Vagina (tissue), 2 donors: Measurements from ENCODE around the gene DBF4B.

Source experiments
- CTCF ChIP-seq, 3 experiments: fragments of 450-650 bp in 2 of 3; fragments of 200-600 bp in 1 of 3; sonication (generic) in 1 of 3; IDR thresholded peaks; one replicate each; pipeline ENCODE4 v1.5.1; 2017 to 2019; ENCODE audit warnings: antibody characterized with exemption in 3 of 3, mild to moderate bottlenecking in 2 of 3, moderate library complexity in 2 of 3
- POLR2A ChIP-seq, 2 donors: fragments of 450-650 bp; IDR thresholded peaks; one replicate each; pipeline ENCODE4 v1.6.1; 2017; ENCODE audit warnings: antibody characterized with exemption in 2 of 2, mild to moderate bottlenecking in 2 of 2, moderate library complexity in 2 of 2

- TF ChIP-seq CTCF (IDR thresholded peaks at IDR 0.05) (no peak), POLR2A (IDR thresholded peaks at IDR 0.05) (no peak)
These were observed 85.7 kb downstream of the DBF4B start for GRCh38 chr17:44793885-44794842.
